ENCODE measurements around the gene FNBP1. TPM values are rescaled to one million over a fixed set of nuclear protein-coding genes. Genes with fewer than 3 reads are reported as not detected.

The FNBP1 gene
- total and polyA plus RNA-seq, 8 donors: 5.3 to 18.5 (median 7.1) TPM

DNA sequence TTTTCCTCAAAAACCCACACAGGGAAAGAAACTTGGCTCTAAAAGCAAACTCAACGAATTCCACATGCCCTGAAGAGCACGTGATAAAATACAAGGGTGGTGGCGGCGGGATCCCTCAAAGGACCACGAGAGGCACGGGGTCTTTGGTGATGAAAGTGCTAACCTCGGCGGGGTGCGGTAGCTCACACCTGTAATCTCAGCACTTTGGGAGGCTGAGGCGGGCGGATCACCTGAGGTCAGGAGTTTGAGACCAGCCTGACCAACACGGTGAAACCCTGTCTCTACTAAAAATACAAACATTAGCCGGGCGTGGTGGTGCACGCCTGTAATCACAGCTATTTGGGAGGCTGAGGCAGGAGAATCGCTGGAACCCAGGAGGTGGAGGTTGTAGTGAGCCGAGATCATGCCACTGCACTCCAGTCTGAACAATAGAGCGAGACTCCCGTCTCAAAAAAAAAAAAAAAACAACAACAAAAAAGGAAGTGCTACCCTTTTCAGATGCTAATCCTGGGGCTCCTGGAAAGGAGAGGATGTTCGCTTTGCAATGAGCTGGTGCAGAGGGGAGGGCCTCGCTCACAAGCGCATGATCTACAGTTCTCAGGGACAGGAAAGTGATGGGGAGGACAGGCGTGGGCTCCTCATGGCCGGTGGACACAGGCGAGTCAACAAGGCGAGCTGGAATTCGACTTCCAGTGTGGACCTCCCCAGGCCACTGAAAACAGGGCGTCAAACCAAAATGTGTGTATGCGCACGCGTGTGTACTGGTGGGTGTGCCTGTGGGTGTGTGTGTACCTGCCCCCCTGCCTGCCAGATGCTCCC, 153.7 kb downstream of the FNBP1 start:
- Histone ChIP-seq H3K36me3 (no peaks in the 10 kb centered on the region), H3K4me1 (peaks cover 0 to 4% (median 3%) of the 10 kb centered on the region in 3 donors), H3K27me3 (no peaks in the 10 kb centered on the region), H3K4me3 (no peak overlapping the region), H3K9me3 (no peaks in the 10 kb centered on the region), H3K27ac (no peak overlapping the region)
- TF ChIP-seq, protein P1, sequence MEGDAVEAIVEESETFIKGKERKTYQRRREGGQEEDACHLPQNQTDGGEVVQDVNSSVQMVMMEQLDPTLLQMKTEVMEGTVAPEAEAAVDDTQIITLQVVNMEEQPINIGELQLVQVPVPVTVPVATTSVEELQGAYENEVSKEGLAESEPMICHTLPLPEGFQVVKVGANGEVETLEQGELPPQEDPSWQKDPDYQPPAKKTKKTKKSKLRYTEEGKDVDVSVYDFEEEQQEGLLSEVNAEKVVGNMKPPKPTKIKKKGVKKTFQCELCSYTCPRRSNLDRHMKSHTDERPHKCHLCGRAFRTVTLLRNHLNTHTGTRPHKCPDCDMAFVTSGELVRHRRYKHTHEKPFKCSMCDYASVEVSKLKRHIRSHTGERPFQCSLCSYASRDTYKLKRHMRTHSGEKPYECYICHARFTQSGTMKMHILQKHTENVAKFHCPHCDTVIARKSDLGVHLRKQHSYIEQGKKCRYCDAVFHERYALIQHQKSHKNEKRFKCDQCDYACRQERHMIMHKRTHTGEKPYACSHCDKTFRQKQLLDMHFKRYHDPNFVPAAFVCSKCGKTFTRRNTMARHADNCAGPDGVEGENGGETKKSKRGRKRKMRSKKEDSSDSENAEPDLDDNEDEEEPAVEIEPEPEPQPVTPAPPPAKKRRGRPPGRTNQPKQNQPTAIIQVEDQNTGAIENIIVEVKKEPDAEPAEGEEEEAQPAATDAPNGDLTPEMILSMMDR (IDR thresholded peaks at IDR 0.05): no peak
- intact Hi-C loops (cut with DNase I): loop anchor here in 1 of 3 donors (10.0 kb wide), 2 partner anchors 175 to 345 kb away; no protein-coding TSS in a partner anchor
- DNase-seq (no peak), ATAC-seq (no peak), FAIRE-seq (no peak)
- 90 to 93% methylated on average over 31 of the region's 31 CpGs for WGBS, 2 donors

DNA sequence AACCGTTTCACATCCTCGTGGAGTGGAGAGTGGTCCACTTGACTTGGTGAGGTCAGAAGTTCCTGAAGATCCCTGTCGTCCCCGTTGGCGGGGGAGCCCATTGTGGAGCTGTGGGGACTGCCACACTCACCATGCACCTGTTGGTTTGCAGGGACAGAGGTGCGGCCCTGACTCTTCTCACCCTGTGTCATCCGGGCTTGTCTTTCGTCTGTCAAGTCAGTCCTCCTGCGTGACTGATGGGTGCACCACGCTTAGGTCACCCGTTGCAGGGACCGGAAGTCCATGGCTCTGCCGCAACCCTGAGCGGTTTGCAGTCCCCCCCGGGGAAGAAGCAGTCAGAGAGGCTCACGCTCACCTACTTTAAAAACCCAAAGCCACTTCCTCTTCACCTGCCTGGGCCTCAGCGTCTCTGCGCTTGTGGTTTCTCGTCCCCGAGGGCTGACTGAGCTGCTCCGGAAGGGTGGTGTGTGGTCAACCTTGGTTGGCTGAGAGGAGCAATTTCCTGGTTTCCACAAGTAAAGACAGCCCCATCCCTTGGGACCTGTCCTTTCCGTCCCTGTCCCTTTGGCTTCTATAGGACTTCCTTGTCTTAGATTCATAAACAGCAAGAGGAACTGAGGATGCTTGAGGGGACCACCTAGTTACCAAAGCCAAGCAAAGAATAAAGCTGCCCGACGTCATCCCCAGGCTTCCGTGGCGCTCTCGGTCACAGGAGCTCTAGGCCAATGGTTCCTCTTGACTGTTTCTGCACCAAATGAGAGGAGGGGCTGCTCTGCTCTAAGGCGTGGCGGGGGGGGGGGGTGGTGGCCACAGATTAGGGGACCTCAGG, 154.5 kb downstream of the FNBP1 start:
- FAIRE-seq (no peak), ATAC-seq (no peak), DNase-seq (peak in 3 of 6 donors; percentile 10 to 46 (median 37))
- Histone ChIP-seq H3K4me1 (peaks cover 4 to 8% (median 6%) of the 10 kb centered on the region in 3 donors), H3K9me3 (no peaks in the 10 kb centered on the region), H3K27ac (peak overlapping the region in 2 of 4 donors; percentile 6 to 39), H3K36me3 (no peaks in the 10 kb centered on the region), H3K27me3 (no peaks in the 10 kb centered on the region), H3K4me3 (peak overlapping the region in 1 of 4 donors; percentile 12)
- intact Hi-C loops (cut with DNase I): loop anchor here in 1 of 3 donors (10.0 kb wide), 2 partner anchors 176 to 346 kb away; no protein-coding TSS in a partner anchor
- WGBS, 2 donors: 82 to 83% methylated on average over 29 of the region's 29 CpGs
- TF ChIP-seq, protein P1 (IDR thresholded peaks at IDR 0.05): no peak

DNA sequence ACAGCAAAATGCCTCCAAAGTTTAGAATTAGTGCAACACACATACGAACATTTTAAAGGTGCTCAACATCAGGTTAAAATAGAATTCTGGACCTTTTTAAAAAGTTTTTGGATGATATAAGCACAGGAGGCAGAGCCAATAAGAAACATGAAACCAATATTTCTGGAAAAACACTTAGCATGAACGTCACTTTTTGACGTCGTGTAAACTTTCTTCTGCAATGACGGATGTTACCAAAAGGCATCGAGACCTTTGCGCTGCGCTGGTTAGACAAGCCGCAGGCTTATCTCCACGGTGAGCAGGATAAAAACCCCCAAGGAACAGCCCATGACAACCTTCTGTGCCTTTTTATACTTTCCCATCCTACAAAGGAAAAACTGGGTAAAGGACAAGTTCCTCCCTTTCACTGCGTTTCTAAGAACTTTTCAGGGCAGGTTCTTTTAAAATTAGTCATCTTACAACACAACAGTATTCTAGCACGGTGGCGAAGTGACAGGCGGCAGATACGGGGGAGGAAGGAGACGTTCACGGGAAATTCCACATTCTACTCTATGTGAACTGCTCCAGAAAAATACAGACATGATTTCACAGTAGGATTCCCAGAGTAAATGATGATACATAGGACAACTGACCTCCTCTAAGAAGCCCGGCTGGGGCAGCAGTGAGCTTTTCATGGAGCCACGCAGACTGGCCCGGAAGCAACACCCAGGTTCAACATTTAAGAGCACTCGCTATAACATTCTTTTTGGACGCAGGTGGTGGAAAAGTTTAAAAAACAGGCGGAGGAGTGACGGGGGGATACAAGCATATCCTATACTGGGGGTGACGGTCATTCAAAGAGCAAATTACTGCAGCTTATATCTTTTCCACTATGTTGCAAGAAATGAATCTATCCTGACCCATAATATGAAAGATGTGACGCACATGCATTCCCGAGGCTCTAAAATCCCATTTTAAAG, 155.4 kb downstream of the FNBP1 start:
- peak overlapping the region in 1 of 4 donors; percentile 12 for H3K4me3 ChIP-seq
- WGBS, 2 donors: 73 to 76% methylated on average over 27 of the region's 27 CpGs
- H3K27me3 ChIP-seq: no peaks in the 10 kb centered on the region
- no peaks in the 10 kb centered on the region for H3K9me3 ChIP-seq
- peak overlapping the region in 2 of 4 donors; percentile 6 to 39 for H3K27ac ChIP-seq
- DNase-seq (no peak), ATAC-seq (no peak), FAIRE-seq (no peak)
- TF ChIP-seq, protein P1 (IDR thresholded peaks at IDR 0.05): no peak
- no peaks in the 10 kb centered on the region for H3K36me3 ChIP-seq
- peaks cover 4 to 8% (median 6%) of the 10 kb centered on the region in 3 donors for H3K4me1 ChIP-seq
- intact Hi-C loops (cut with DNase I): loop anchor here in 1 of 3 donors (10.0 kb wide), 2 partner anchors 177 to 347 kb away; no protein-coding TSS in a partner anchor

All from pancreas (tissue), 10 donors.